GM18520 (cell line): ENCODE measurements around the gene ADGRF5.
"Not testable (repeated sequence)": the region's sequence is repeated elsewhere in the genome, so short reads cannot be mapped to it uniquely, and the experiment has no call there.

Source experiments
- ATAC-seq: cut with Tn5 transposase; IDR thresholded peaks from one replicate; pipeline ENCODE4 v1.9.1; 2021; ENCODE audit not compliant: unreplicated experiment

Gene ADGRF5

GRCh38 chr6:46895930-46896329, 25.8 kb downstream of the ADGRF5 start:
- ATAC-seq: no peak

GRCh38 chr6:46894433-46894832, 27.3 kb downstream of the ADGRF5 start:
- no peak for ATAC-seq

- ATAC-seq: no peak
Measured at GRCh38 chr6:46893648-46894047, 28.1 kb downstream of the ADGRF5 start.

- no peak for ATAC-seq
Measured at GRCh38 chr6:46891252-46891795, 30.4 kb downstream of the ADGRF5 start.

GRCh38 chr6:46888578-46888977, 33.2 kb downstream of the ADGRF5 start:
- ATAC-seq: no peak

- no peak for ATAC-seq
Measured at GRCh38 chr6:46888031-46888430, 33.7 kb downstream of the ADGRF5 start.

GRCh38 chr6:46882645-46883044, 39.1 kb downstream of the ADGRF5 start:
- ATAC-seq: no peak

GRCh38 chr6:46879003-46879402, 42.7 kb downstream of the ADGRF5 start:
- ATAC-seq: no peak

- ATAC-seq: no peak
Measured at GRCh38 chr6:46876126-46876525, 45.6 kb downstream of the ADGRF5 start.

- ATAC-seq: no peak
Measured at GRCh38 chr6:46867411-46867810, 54.3 kb downstream of the ADGRF5 start.

- no peak for ATAC-seq
Measured at GRCh38 chr6:46865221-46865620, 56.5 kb downstream of the ADGRF5 start.

GRCh38 chr6:46863791-46864190, 57.9 kb downstream of the ADGRF5 start:
- ATAC-seq: no peak

- no peak for ATAC-seq
Measured at GRCh38 chr6:46862381-46862780, 59.4 kb downstream of the ADGRF5 start.

- ATAC-seq: not testable (repeated sequence)
Measured at GRCh38 chr6:46855966-46856365, 65.8 kb downstream of the ADGRF5 start.

GRCh38 chr6:46851576-46851975, 70.2 kb downstream of the ADGRF5 start:
- not testable (repeated sequence) for ATAC-seq

GRCh38 chr6:46850792-46851191, 70.9 kb downstream of the ADGRF5 start:
- no peak for ATAC-seq

GRCh38 chr6:46849361-46849690, 72.4 kb downstream of the ADGRF5 start:
- ATAC-seq: no peak

GRCh38 chr6:46848684-46849360, 72.9 kb downstream of the ADGRF5 start:
- ATAC-seq: peak; percentile 72

- ATAC-seq: no peak
Measured at GRCh38 chr6:46845126-46845525, 76.6 kb downstream of the ADGRF5 start.

GRCh38 chr6:46842252-46842846, 79.4 kb downstream of the ADGRF5 start:
- not testable (repeated sequence) for ATAC-seq

GRCh38 chr6:46838033-46838432, 83.7 kb downstream of the ADGRF5 start:
- no peak for ATAC-seq

GRCh38 chr6:46834991-46835390, 86.7 kb downstream of the ADGRF5 start:
- ATAC-seq: not testable (repeated sequence)
